ENCODE measurements around the gene NAPSA. TPM values are rescaled to one million over a fixed set of nuclear protein-coding genes. Genes with fewer than 3 reads are reported as not detected.

NAPSA gene
- total and polyA plus RNA-seq, 2 of the 8 experiments (the other 6 are each of a cell fraction or from before 2014, with no cell fraction given), result 0.71 to 0.73 TPM

DNA sequence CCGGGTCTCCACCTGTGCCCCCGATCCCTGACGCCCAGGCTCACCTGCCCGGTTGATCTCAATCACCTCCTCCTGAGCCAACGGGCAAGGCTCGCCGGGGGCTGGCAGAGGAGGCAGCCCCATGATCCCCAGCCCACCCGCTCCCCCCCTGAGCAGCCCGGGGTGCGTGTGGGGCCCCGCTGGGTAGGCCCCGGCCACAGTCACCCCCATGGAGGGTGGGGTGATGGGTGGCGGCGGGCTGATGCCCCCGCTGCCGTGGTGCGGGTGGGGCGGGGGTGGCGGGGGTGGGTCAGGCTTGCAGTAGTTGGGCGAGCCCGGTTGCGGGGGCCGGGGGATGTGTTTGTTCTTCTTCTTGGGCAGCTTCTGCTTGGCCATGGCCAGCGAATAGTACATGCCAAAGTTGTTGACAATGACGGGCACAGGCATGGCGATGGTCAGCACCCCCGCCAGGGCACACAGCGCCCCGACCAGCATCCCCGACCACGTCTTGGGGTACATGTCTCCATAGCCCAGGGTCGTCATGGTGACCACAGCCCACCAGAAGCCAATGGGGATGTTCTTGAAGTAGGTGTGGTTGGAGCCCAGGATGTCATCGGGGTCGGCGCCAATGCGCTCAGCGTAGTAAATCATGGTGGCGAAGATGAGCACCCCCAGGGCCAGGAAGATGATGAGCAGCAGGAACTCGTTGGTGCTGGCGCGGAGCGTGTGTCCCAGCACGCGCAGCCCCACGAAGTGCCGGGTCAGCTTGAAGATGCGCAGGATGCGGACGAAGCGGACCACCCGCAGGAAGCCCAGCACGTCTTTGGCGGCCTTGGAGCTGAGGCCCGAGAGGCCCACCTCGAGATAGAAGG is 42.3 kb downstream of the NAPSA start:
- Histone ChIP-seq H2BK120ac (replicated peaks; ENCODE audit: low read depth, low read length) (no peak overlapping the region), H3K9ac (replicated peaks in 1 of 4; ENCODE audit: extremely low read depth in 1 of 4, low read depth in 3 of 4, low read length in 3 of 4) (no peak overlapping the region), H4K5ac (ENCODE audit: insufficient read length, low read depth, low read length) (no peak overlapping the region), H4K20me1 (replicated peaks in 1 of 2; ENCODE audit: control insufficient read depth in 1 of 2, insufficient read depth in 2 of 2, low read length in 2 of 2) (peaks cover 22 to 24% of the 10 kb centered on the region in 2 experiments), H3K27ac (ENCODE audit: low read depth, low read length) (no peak overlapping the region), H4K8ac (ENCODE audit: extremely low read depth, insufficient read depth, low read length) (no peak overlapping the region), H3K27me3 (replicated peaks in 1 of 4; ENCODE audit: control insufficient read depth in 3 of 4, extremely low read depth in 1 of 4, insufficient read depth in 3 of 4, low read length in 3 of 4) (peaks cover 5 to 13% (median 11%) of the 10 kb centered on the region in 4 experiments; a peak in 6 of 7 replicates), H3K4me1 (replicated peaks in 1 of 4; ENCODE audit: control insufficient read depth in 3 of 4, insufficient read depth in 4 of 4, low read length in 3 of 4) (peaks cover 0 to 15% (median 8%) of the 10 kb centered on the region in 4 experiments; a peak in 6 of 7 replicates), H3K23ac (ENCODE audit: insufficient read length) (no peak overlapping the region), H3K9me3 (ENCODE audit: insufficient read depth in 2 of 2, low read depth in 1 of 2, low read length in 1 of 2) (no peaks in the 10 kb centered on the region), H3K23me2 (ENCODE audit: low read depth, low read length) (peaks cover 12% of the 10 kb centered on the region; the same call in 1 of the 2 replicates), H2AFZ (ENCODE audit: low read length) (no peak overlapping the region), H3K79me2 (ENCODE audit: control insufficient read depth in 1 of 2, insufficient read depth in 2 of 2, low read length in 2 of 2) (peaks cover 0 to 4% of the 10 kb centered on the region in 2 experiments; a peak in 1 of 4 replicates), H2AK5ac (ENCODE audit: low read depth, low read length) (no peak overlapping the region), H2BK20ac (ENCODE audit: low read length) (no peak overlapping the region), H3K4me2 (ENCODE audit: insufficient read depth in 1 of 2, low read depth in 2 of 2, low read length in 2 of 2) (no peak overlapping the region), H3K4ac (replicated peaks; ENCODE audit: insufficient read length, low read depth, low read length) (no peak overlapping the region), H2BK5ac (ENCODE audit: low read depth, low read length) (no peak overlapping the region), H2BK15ac (ENCODE audit: low read length) (no peak overlapping the region), H3K14ac (ENCODE audit: insufficient read length) (no peak overlapping the region), H3K4me3 (ENCODE audit: extremely low read depth in 1 of 4, insufficient read depth in 2 of 4, low read depth in 3 of 4, low read length in 4 of 4) (no peak overlapping the region), H2BK12ac (ENCODE audit: low read depth, low read length) (no peak overlapping the region), H3K79me1 (ENCODE audit: low read depth, low read length) (peaks cover 6% of the 10 kb centered on the region; the same call in 1 of the 2 replicates), H3K36me3 (ENCODE audit: control insufficient read depth in 2 of 4, insufficient read depth in 4 of 4, low read length in 3 of 4) (peaks cover 3 to 10% (median 5%) of the 10 kb centered on the region in 4 experiments; a peak in 5 of 8 replicates), H3K56ac (replicated peaks; ENCODE audit: insufficient read length, low read depth, low read length) (no peak overlapping the region), H3K18ac (ENCODE audit: extremely low read depth, low read length) (no peak overlapping the region), H4K91ac (replicated peaks; ENCODE audit: insufficient read length, low read length) (no peak overlapping the region)
- 94% methylated on average over 30 of the region's 55 CpGs; no CpG with 5 or more reads in 1 of the 2 experiments for WGBS, 2 experiments (ENCODE audit: extremely low coverage in 1 of 2, insufficient coverage in 1 of 2, insufficient read length in 1 of 2, insufficient replicate concordance in 2 of 2, low coverage in 1 of 2, low lambda C conversion rate in 2 of 2, missing lambda C conversion rate in 1 of 2)
- FAIRE-seq (no peak), DNase-seq (ENCODE audit: low read depth in 1 of 2, low spot score in 2 of 2) (no peak)
- ChIA-PET POLR2A (ENCODE audit: partially characterized antibody) (no interaction called here), CTCF (ENCODE audit: partially characterized antibody) (no interaction called here)
- TF ChIP-seq EZH2 (IDR thresholded peaks at IDR 0.05; ENCODE audit: low read depth, low read length, severe bottlenecking), result no peak
- no peak for TF ChIP-seq POLR2A (IDR thresholded peaks at IDR 0.05; ENCODE audit: control extremely low read depth in 1 of 2, low read depth in 2 of 2, low read length in 2 of 2)
- no peak for TF ChIP-seq SP1 (IDR thresholded peaks at IDR 0.05; ENCODE audit: low read depth, low read length)
- no peak for TF ChIP-seq JUN (IDR thresholded peaks at IDR 0.05; ENCODE audit: low read depth, low read length)
- TF ChIP-seq BRCA1 (IDR thresholded peaks at IDR 0.05; ENCODE audit: low read depth, low read length), result no peak
- no peak for TF ChIP-seq SIX5 (IDR thresholded peaks at IDR 0.05; ENCODE audit: low read depth, low read length)
- TF ChIP-seq EP300 (IDR thresholded peaks at IDR 0.05; ENCODE audit: borderline replicate concordance in 1 of 2, low read depth in 2 of 2, low read length in 2 of 2), result no peak
- TF ChIP-seq HDAC2 (IDR thresholded peaks at IDR 0.05; ENCODE audit: borderline replicate concordance in 1 of 2, low read depth in 2 of 2, low read length in 2 of 2), result no peak
- TF ChIP-seq CREB1 (IDR thresholded peaks at IDR 0.05), result no peak
- no peak for TF ChIP-seq KDM4A (IDR thresholded peaks at IDR 0.05; ENCODE audit: low read depth, low read length, severe bottlenecking)
- no peak for TF ChIP-seq SP2 (IDR thresholded peaks at IDR 0.05; ENCODE audit: low read length)
- TF ChIP-seq CEBPB (IDR thresholded peaks at IDR 0.05; ENCODE audit: low read depth, low read length), result no peak

Data from H1 (cell line).